ENCODE measurements around the gene ZBTB7B.

The ZBTB7B gene

DNA sequence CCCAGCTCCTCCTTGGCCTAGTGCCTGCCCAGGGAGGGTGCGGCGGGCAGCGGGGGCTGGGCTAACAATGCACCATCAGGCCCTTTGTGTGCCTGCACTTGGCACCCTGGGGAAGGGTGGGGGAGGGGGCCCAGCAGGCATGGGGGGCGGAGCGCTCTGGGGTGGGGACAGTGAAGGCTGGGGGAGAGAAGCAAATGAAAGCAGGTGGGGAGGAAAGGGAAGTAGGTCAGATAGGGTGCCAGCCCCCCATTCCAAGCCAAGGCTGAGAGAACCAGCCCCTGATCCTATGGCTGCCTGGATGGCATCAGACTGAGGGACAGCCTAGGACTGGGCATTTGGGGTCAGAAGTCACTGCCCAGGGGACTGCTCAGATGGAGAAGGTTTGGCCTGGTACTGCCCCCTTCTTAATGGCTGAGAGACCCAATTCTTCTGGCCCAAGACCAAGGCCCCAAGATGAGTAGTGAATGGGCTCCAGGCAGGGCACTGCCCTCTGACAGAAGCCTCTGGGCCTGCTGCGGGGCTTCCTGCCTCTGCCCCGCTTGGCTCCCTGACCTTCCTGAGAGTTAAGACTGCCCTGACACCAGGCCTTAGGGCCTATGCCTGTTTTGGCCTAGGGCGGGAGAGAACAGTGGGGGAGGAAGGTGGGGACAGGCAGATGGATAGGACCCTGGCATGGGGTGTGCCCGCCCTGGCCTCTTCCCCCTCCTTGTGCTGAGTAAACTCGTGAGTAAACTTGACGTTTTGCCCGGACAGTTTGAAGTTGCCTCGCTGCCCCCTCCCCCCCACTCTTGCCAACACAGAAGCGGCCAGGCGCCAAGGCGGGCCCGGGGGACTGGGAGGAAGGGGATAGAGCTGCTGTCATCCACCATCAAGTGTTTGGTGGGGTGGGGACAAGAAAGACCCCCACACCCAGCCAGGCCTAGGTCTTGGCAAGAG is 2.7 kb downstream of the ZBTB7B start:
- no peak for DNase-seq

GRCh38 chr1:155006601-155007101 is 4.0 kb downstream of the ZBTB7B start:
- peak; percentile 43 for DNase-seq

GRCh38 chr1:155007251-155007828 is 4.7 kb downstream of the ZBTB7B start:
- DNase-seq: no peak

GRCh38 chr1:155008015-155008941 is 5.7 kb downstream of the ZBTB7B start:
- no peak for DNase-seq

DNA sequence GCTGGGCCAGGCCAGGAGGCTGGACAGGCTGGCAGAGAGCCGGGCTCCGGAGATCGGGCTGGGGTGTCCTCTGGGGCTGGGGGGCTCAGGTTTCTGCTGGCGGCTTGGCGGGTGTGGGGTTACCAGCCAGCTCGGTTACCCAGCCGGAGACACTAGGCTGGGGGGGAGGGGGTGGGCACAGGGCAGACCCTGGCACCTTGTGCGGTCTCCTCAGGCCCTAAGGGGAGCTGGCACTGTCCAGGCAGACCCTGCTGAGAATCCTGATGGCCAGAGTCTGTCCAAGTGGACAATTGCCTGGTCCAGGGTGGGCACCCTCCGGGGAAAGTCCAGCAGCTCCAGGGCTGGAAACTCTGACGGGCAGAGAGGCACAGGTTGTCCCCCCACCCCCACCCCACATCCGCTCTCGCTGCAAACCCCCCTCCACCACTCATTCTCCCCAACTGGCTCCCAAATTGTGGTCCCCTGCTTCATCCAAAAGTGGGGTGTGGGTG is 6.7 kb downstream of the ZBTB7B start:
- no peak for DNase-seq

GRCh38 chr1:155009742-155010141 is 7.1 kb downstream of the ZBTB7B start:
- no peak for DNase-seq

GRCh38 chr1:155010211-155010918 is 7.8 kb downstream of the ZBTB7B start:
- peak; percentile 36 for DNase-seq

- DNase-seq: no peak
These were observed 8.4 kb downstream of the ZBTB7B start for GRCh38 chr1:155011004-155011416.

GRCh38 chr1:155011437-155012025 is 8.9 kb downstream of the ZBTB7B start:
- no peak for DNase-seq

DNA sequence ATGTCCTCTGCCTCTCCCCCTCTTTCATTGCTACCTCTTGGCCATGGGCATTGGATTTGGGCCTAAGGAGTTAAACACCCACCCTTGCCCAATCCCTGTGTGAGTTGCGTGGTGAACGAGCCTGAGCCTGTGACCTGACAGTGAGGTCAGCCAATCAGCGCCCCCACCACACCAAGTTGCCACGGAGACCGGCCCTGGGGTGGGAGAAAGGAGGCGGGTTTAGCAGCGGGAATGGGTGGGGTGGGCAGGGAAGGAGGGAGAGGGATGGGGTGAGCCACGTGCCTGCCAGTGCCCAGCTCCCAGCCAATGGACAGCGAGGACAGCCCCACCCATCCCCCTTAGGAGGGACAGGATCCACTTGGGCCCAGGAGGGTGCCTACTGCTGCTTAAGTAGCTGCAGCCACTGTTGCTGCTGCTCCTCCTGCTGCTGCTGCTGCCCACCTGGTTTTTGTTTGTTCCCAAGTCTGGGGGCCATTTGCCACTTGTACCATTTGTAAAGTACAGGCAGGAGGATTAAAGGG is 9.5 kb downstream of the ZBTB7B start:
- no peak for DNase-seq

GRCh38 chr1:155012776-155013602 is 10.4 kb downstream of the ZBTB7B start:
- no peak for DNase-seq

DNA sequence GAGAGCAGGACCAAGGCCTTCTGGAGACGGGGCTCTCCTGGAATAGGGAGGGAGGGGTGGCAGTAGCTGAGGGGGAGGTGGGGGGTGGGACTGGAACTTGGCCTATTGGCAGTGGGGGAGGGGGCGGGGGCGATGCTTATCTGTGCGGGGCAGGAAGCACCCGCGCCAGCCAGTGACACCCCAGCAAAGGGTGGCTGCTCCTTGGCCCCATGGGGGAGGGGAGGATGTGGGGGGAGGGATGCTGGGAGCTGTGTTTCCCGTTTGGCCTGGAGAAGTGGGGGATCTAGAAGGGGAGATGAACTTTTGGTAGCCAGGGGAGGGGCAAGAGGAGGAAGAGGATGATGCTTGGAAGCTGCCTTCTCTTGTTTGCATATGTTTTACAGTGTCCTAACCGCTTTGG is 11.0 kb downstream of the ZBTB7B start:
- DNase-seq: peak; percentile 46

GRCh38 chr1:155014709-155015508 is 12.3 kb downstream of the ZBTB7B start:
- DNase-seq: no peak

GRCh38 chr1:155015527-155016230 is 13.1 kb downstream of the ZBTB7B start:
- no peak for DNase-seq

GRCh38 chr1:155016231-155016831 is 13.7 kb downstream of the ZBTB7B start:
- no peak for DNase-seq

- peak; percentile 88 for DNase-seq
These were observed 14.7 kb downstream of the ZBTB7B start for GRCh38 chr1:155017041-155017945.

DNA sequence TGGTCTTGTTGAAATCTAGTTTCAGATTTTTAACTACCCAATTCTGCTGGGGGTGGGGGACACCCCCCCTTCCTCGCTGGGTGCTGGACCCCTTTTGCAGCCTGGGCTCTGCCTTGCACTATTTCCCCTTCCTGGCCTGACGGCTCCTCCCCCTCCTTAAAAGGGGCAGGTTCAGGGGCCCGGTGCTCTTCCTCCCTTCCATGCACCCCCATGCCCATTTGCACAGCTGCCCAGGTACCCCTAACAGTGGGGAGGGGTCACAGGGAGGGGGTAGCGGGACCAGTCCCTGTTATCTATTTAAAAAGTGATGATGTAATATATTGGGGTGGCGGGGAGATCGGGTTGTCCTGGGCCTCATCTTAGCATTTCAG is 15.3 kb downstream of the ZBTB7B start:
- no peak for DNase-seq

Data from central memory CD4-positive, alpha-beta T cell (primary cell).